Measurements from ENCODE around the gene CHST8. TPM values are rescaled to one million over a fixed set of nuclear protein-coding genes. Genes with fewer than 3 reads are reported as not detected.
"Not testable (repeated sequence)": the region's sequence is repeated elsewhere in the genome, so short reads cannot be mapped to it uniquely, and the experiment has no call there.

Gene CHST8
- total RNA-seq = not detected

GRCh38 chr19:33621811-33622504 lies at the start of gene CHST8:
Gene CHST8, plus strand, starts transcription at chr19:33621953. Its CDS starts 67,309 bp downstream, at chr19:33689262.
- H3K27ac Mint-ChIP-seq = no peak within 1 kb of the TSS
- no peaks in the 10 kb centered on the region for H3K36me3 Mint-ChIP-seq
- peak; percentile 10 to 46 for DNase-seq (ENCODE audit: low spot score in 2 of 2)
- H3K9me3 Mint-ChIP-seq = no peaks in the 10 kb centered on the region
- peak in 1 of 2 donors; percentile 49 for ATAC-seq

GRCh38 chr19:33572929-33573328 lies 48.8 kb upstream of the CHST8 start:
- no peak for DNase-seq (ENCODE audit: low spot score in 2 of 2)
- no peak overlapping the region for H3K27ac Mint-ChIP-seq
- H3K9me3 Mint-ChIP-seq = peaks cover 12 to 13% of the 10 kb centered on the region in 2 donors
- H3K36me3 Mint-ChIP-seq = peaks cover 12 to 16% of the 10 kb centered on the region in 2 donors
- no peak for ATAC-seq

DNA sequence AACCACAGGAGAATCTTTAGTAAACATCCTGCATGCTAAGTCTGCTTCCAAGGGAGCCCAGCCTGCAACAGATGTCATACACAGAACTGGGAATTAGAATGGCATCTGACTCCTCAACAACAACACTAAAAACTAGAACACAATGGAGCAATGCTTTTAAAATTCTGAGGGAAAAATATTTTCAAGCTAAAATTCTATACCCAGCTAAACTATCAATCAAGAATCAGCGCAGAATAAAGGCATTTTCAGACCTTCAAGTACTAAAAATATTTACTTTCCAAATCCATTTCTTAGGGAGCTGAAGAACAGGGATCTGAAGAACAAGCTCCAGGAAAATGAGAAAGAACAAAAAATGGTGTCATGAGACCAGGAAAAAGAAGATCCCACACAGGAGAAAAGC lies 46.9 kb upstream of the CHST8 start:
- H3K9me3 Mint-ChIP-seq = peaks cover 12 to 13% of the 10 kb centered on the region in 2 donors
- peaks cover 12 to 16% of the 10 kb centered on the region in 2 donors for H3K36me3 Mint-ChIP-seq
- ATAC-seq (no peak), DNase-seq (ENCODE audit: low spot score in 2 of 2) (no peak)
- no peak overlapping the region for H3K27ac Mint-ChIP-seq

- H3K27ac Mint-ChIP-seq = no peak overlapping the region
- no peak for ATAC-seq
- H3K9me3 Mint-ChIP-seq = peaks cover 12 to 13% of the 10 kb centered on the region in 2 donors
- no peak for DNase-seq (ENCODE audit: low spot score in 2 of 2)
- H3K36me3 Mint-ChIP-seq = peaks cover 12 to 15% of the 10 kb centered on the region in 2 donors
Observed at GRCh38 chr19:33578697-33579096, 43.1 kb upstream of the CHST8 start.

GRCh38 chr19:33580026-33580644 lies 41.6 kb upstream of the CHST8 start:
- Mint-ChIP-seq H3K9me3 (no peaks in the 10 kb centered on the region), H3K27ac (no peak overlapping the region), H3K36me3 (peaks cover 0 to under 1% of the 10 kb centered on the region in 2 donors)
- DNase-seq (ENCODE audit: low spot score in 2 of 2) (no peak), ATAC-seq (no peak)

GRCh38 chr19:33580645-33581037 lies 41.1 kb upstream of the CHST8 start:
- H3K9me3 Mint-ChIP-seq = no peaks in the 10 kb centered on the region
- H3K27ac Mint-ChIP-seq = no peak overlapping the region
- ATAC-seq (no peak), DNase-seq (ENCODE audit: low spot score in 2 of 2) (no peak)
- no peaks in the 10 kb centered on the region for H3K36me3 Mint-ChIP-seq

DNA sequence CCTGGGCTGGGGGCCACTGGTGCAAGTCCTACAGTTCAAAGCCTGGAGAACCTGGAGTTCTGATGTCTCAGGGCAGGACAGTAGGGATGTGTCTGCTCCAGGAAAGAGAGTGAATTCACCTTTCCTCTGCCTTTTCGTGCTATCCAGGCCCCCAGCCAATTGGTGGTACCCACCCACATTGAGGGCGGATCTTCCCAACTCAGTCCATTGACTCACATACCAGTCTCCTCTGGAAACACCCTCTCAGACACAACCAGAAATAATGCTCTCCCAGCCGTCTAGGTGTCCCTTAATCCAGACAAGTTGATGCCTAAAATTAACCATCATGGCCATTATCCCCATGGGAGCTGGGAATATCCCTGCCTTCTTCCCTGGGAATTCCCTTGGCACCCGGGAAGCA lies 38.8 kb upstream of the CHST8 start:
- peaks cover 7 to 11% of the 10 kb centered on the region in 2 donors for H3K9me3 Mint-ChIP-seq
- DNase-seq (ENCODE audit: low spot score in 2 of 2) (no peak), ATAC-seq (no peak)
- no peak overlapping the region for H3K27ac Mint-ChIP-seq
- peaks cover 7 to 11% of the 10 kb centered on the region in 2 donors for H3K36me3 Mint-ChIP-seq

- no peak overlapping the region for H3K27ac Mint-ChIP-seq
- DNase-seq (ENCODE audit: low spot score in 2 of 2) = no peak
- H3K36me3 Mint-ChIP-seq = peaks cover 7 to 11% of the 10 kb centered on the region in 2 donors
- peaks cover 13 to 22% of the 10 kb centered on the region in 2 donors for H3K9me3 Mint-ChIP-seq
- no peak for ATAC-seq
Observed at GRCh38 chr19:33587150-33587549, 34.6 kb upstream of the CHST8 start.

- no peak for DNase-seq (ENCODE audit: low spot score in 2 of 2)
- no peak overlapping the region for H3K27ac Mint-ChIP-seq
- no peak for ATAC-seq
- peaks cover 7 to 11% of the 10 kb centered on the region in 2 donors for H3K36me3 Mint-ChIP-seq
- peaks cover 13 to 27% of the 10 kb centered on the region in 2 donors for H3K9me3 Mint-ChIP-seq
Observed at GRCh38 chr19:33590224-33590623, 31.5 kb upstream of the CHST8 start.

- H3K27ac Mint-ChIP-seq = no peak overlapping the region
- H3K36me3 Mint-ChIP-seq = peaks cover 0 to 7% of the 10 kb centered on the region in 2 donors
- DNase-seq (ENCODE audit: low spot score in 2 of 2) = no peak
- ATAC-seq = no peak
- peaks cover 7 to 14% of the 10 kb centered on the region in 2 donors for H3K9me3 Mint-ChIP-seq
Observed at GRCh38 chr19:33595783-33596182, 26.0 kb upstream of the CHST8 start.

DNA sequence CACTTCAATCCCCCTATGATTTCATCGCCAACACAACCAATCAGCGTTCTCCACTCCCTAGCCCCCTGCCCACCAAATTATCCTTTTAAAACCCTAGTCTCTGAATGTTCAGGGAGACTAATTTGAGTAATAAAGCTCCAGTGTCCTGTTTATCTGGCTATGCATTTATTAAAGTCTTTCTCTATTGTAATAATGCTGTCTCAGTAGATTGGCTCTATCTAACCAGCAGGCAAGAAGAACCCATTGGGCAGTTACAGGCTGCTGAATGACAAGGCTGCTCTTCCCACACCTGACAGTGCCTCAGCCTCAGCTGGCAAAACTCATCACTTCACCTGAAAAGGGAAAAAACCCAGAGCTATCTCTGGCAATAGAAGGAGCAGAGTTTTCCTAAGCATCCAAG lies 20.2 kb upstream of the CHST8 start:
- no peak for ATAC-seq
- H3K27ac Mint-ChIP-seq = no peak overlapping the region

GRCh38 chr19:33602576-33603204 lies 19.1 kb upstream of the CHST8 start:
- Mint-ChIP-seq H3K27ac (no peak overlapping the region), H3K9me3 (peaks cover 19 to 30% of the 10 kb centered on the region in 2 donors), H3K36me3 (peaks cover 6 to 25% of the 10 kb centered on the region in 2 donors)
- no peak for DNase-seq (ENCODE audit: low spot score in 2 of 2)
- ATAC-seq = no peak

More for the DNA sequence above, 20.2 kb upstream of the CHST8 start:
- H3K9me3 Mint-ChIP-seq = peaks cover 23 to 30% of the 10 kb centered on the region in 2 donors
- peaks cover 6 to 25% of the 10 kb centered on the region in 2 donors for H3K36me3 Mint-ChIP-seq
- no peak for DNase-seq (ENCODE audit: low spot score in 2 of 2)

GRCh38 chr19:33603377-33603776 lies 18.4 kb upstream of the CHST8 start:
- H3K36me3 Mint-ChIP-seq = peaks cover 6 to 25% of the 10 kb centered on the region in 2 donors
- ATAC-seq (no peak), DNase-seq (ENCODE audit: low spot score in 2 of 2) (no peak)
- peaks cover 19 to 30% of the 10 kb centered on the region in 2 donors for H3K9me3 Mint-ChIP-seq
- no peak overlapping the region for H3K27ac Mint-ChIP-seq

GRCh38 chr19:33604651-33605050 lies 17.1 kb upstream of the CHST8 start:
- ATAC-seq (no peak), DNase-seq (ENCODE audit: low spot score in 2 of 2) (no peak)
- Mint-ChIP-seq H3K27ac (no peak overlapping the region), H3K9me3 (peaks cover 19 to 26% of the 10 kb centered on the region in 2 donors), H3K36me3 (peaks cover 6 to 22% of the 10 kb centered on the region in 2 donors)

DNA sequence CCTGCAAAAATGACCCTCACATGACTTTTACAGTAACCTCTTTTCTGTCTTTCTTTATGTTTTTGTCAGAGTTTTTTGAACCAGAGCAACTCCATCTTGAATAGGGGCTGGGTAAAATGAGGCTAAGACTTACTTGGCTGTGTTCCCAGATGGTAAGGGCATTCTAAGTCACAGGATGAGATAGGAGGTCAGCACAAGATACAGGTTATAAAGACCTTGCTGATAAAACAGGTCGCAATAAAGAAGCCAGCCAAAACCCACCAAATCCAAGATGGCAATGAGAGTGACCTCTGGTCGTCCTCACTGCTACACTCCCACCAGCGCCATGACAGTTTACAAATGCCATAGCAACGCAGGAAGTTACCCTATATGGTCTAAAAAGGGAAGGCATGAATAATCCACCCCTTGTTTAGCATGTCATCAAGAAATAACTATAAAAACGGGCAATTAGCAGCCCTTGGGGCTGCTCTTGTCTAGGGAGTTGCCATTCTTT lies 15.9 kb upstream of the CHST8 start:
- not testable (repeated sequence) for H3K27ac Mint-ChIP-seq; ATAC-seq; DNase-seq (ENCODE audit: low spot score in 2 of 2)
- Mint-ChIP-seq H3K9me3 (peaks cover 20 to 29% of the 10 kb centered on the region in 2 donors), H3K36me3 (peaks cover 6 to 18% of the 10 kb centered on the region in 2 donors)

GRCh38 chr19:33606556-33606955 lies 15.2 kb upstream of the CHST8 start:
- Mint-ChIP-seq H3K9me3 (peaks cover 16 to 24% of the 10 kb centered on the region in 2 donors), H3K36me3 (peaks cover 6 to 13% of the 10 kb centered on the region in 2 donors), H3K27ac (no peak overlapping the region)
- DNase-seq (ENCODE audit: low spot score in 2 of 2) = no peak
- no peak for ATAC-seq

DNA sequence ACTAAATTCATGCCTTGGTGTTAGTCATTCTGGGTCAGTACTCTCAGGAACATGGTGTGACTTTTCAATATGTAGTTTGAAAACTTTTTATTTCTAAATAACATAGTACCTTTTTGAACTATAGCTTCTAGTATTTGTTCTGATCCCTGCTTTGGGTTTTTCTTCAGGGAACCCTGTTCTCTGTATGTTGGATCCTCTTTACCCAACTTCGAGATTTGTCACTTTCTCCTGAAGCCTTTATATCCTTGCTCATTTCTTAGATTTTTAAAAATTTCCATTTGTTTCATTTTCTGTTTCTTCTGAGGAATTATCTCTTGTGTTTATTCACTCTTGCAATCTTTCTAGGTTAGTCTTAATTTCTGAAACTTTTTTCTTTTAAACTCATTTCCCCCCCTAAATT lies 12.4 kb upstream of the CHST8 start:
- Mint-ChIP-seq H3K27ac (no peak overlapping the region), H3K36me3 (peaks cover 0 to 5% of the 10 kb centered on the region in 2 donors), H3K9me3 (peaks cover 8 to 12% of the 10 kb centered on the region in 2 donors)
- ATAC-seq (no peak), DNase-seq (ENCODE audit: low spot score in 2 of 2) (no peak)
